ENCODE measurements around the gene BUB1. TPM values are rescaled to one million over a fixed set of nuclear protein-coding genes. Genes with fewer than 3 reads are reported as not detected.
"Not testable (repeated sequence)": the region's sequence is repeated elsewhere in the genome, so short reads cannot be mapped to it uniquely, and the experiment has no call there.

The BUB1 gene
- total RNA-seq, 2 donors from 2014 or later = not detected

- no peaks in the 10 kb centered on the region for H3K4me1 ChIP-seq
- no peak for DNase-seq
- WGBS, 2 donors = 4 to 11% methylated on average over 1 of the region's 1 CpG
- intact Hi-C loops (cut with DNase I) = no loop called here
- no peak for TF ChIP-seq POLR2A (IDR thresholded peaks at IDR 0.05)
- TF ChIP-seq CTCF (IDR thresholded peaks at IDR 0.05) = no peak
- H3K9me3 ChIP-seq = no peaks in the 10 kb centered on the region
- H3K27me3 ChIP-seq = no peaks in the 10 kb centered on the region
- no peaks in the 10 kb centered on the region for H3K36me3 ChIP-seq (replicated peaks in 1 of 2; ENCODE audit: insufficient read depth in 1 of 2, low read depth in 2 of 2)
- H3K4me3 ChIP-seq = no peak overlapping the region
- no peak for ATAC-seq
- no peak overlapping the region for H3K27ac ChIP-seq
Observed at GRCh38 chr2:110708455-110708854, 30.6 kb upstream of the BUB1 start.

- no peak for ATAC-seq
- 43 to 65% methylated on average over 1 of the region's 1 CpG for WGBS, 2 donors
- intact Hi-C loops (cut with DNase I) = no loop called here
Observed at GRCh38 chr2:110707386-110707965, 29.6 kb upstream of the BUB1 start.

GRCh38 chr2:110702514-110703380 lies 24.9 kb upstream of the BUB1 start:
- ATAC-seq (no peak), DNase-seq (no peak)
- H3K4me1 ChIP-seq = no peaks in the 10 kb centered on the region
- intact Hi-C loops (cut with DNase I) = no loop called here
- TF ChIP-seq POLR2A (IDR thresholded peaks at IDR 0.05) (no peak), CTCF (IDR thresholded peaks at IDR 0.05) (no peak)
- H3K27ac ChIP-seq = no peak overlapping the region
- H3K36me3 ChIP-seq (replicated peaks in 1 of 2; ENCODE audit: insufficient read depth in 1 of 2, low read depth in 2 of 2) = no peaks in the 10 kb centered on the region
- no peaks in the 10 kb centered on the region for H3K27me3 ChIP-seq
- 37 to 44% methylated on average over 2 of the region's 2 CpGs for WGBS, 2 donors
- H3K4me3 ChIP-seq = no peak overlapping the region
- no peaks in the 10 kb centered on the region for H3K9me3 ChIP-seq

More at GRCh38 chr2:110707386-110707965, 29.6 kb upstream of the BUB1 start:
- DNase-seq = no peak
- Histone ChIP-seq H3K27ac (no peak overlapping the region), H3K9me3 (no peaks in the 10 kb centered on the region), H3K4me3 (no peak overlapping the region), H3K27me3 (no peaks in the 10 kb centered on the region), H3K4me1 (no peaks in the 10 kb centered on the region), H3K36me3 (replicated peaks in 1 of 2; ENCODE audit: insufficient read depth in 1 of 2, low read depth in 2 of 2) (no peaks in the 10 kb centered on the region)
- TF ChIP-seq POLR2A (IDR thresholded peaks at IDR 0.05) (no peak), CTCF (IDR thresholded peaks at IDR 0.05) (no peak)

- WGBS, 2 donors = 80% methylated on average over 1 of the region's 6 CpGs; no CpG with 5 or more reads in 1 of the 2 donors
- DNase-seq; H3K4me1 ChIP-seq; intact Hi-C loops (cut with DNase I); H3K4me3 ChIP-seq; ATAC-seq; H3K36me3 ChIP-seq (replicated peaks in 1 of 2; ENCODE audit: insufficient read depth in 1 of 2, low read depth in 2 of 2); H3K27ac ChIP-seq; H3K27me3 ChIP-seq; H3K9me3 ChIP-seq: not testable (repeated sequence)
Observed at GRCh38 chr2:110698253-110698652, 20.4 kb upstream of the BUB1 start.

GRCh38 chr2:110695146-110695898 lies 17.5 kb upstream of the BUB1 start:
- DNase-seq; H3K36me3 ChIP-seq (replicated peaks in 1 of 2; ENCODE audit: insufficient read depth in 1 of 2, low read depth in 2 of 2); H3K4me3 ChIP-seq; intact Hi-C loops (cut with DNase I); H3K9me3 ChIP-seq; ATAC-seq; H3K27ac ChIP-seq; H3K4me1 ChIP-seq; H3K27me3 ChIP-seq: not testable (repeated sequence)
- WGBS, 2 donors = 21 to 29% methylated on average over 5 of the region's 5 CpGs
